HG03571 (cell line): ENCODE measurements around the gene COL6A2.

Experiments used
- ATAC-seq: cut with Tn5 transposase; IDR thresholded peaks from one replicate; pipeline ENCODE4 v1.9.1; 2021; ENCODE audit not compliant: unreplicated experiment

COL6A2 gene

GRCh38 chr21:46151989-46152926 lies 54.3 kb downstream of the COL6A2 start:
- ATAC-seq, result no peak

GRCh38 chr21:46152927-46153246 lies 55.0 kb downstream of the COL6A2 start:
- ATAC-seq, result no peak

- no peak for ATAC-seq
These were observed 55.6 kb downstream of the COL6A2 start for GRCh38 chr21:46153247-46154154.

- ATAC-seq, result no peak
These were observed 56.4 kb downstream of the COL6A2 start for GRCh38 chr21:46154155-46154954.

- no peak for ATAC-seq
These were observed 57.1 kb downstream of the COL6A2 start for GRCh38 chr21:46154955-46155513.

DNA sequence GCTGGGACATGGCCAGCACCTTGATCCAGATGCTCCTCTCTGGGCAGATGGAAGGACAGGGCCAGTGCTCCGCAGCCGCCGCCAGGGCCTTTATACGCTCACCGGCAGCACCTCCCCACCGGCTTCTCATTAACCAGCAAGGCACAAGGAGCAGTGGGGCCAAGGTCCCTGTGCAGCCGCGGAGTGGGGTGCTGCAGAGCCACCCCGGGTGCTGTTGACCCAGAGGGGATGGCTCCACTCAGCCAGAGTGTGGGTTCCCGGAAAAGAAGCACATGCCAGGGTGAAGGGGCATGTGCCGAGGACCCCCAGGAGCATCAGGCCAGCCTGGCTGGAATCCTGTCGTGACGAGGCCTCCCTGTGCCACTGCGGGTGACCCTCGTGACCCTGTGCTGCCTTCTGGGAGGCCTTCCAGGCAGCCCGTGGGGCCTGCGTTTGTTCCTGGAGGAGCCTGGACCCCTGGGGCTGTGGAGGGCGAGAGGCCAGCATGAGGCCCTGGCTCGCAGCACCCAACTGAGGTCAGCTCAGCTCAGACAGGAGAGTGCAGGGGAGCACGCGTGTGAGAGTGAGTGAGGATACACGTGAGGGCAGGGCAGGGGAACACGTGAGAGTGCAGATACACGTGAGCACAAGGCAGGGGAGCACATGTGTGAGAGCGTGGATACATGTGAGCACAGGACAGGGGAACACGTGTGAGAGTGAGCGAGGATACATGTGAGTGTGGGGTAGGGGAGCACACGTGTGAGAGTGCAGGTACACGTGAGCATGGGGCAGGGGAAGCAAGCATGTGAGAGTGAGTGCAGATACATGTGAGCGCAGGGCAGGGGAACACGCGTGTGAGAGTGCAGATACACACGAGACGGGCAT lies 57.8 kb downstream of the COL6A2 start, which contains the start of gene FTCD:
Gene FTCD, minus strand, starts transcription at position 66 of the 864 bp plus-strand sequence. Its CDS starts 56 bp downstream, at position 10.
- ATAC-seq, result no peak

- ATAC-seq, result no peak
These were observed 58.4 kb downstream of the COL6A2 start for GRCh38 chr21:46156378-46156645.

GRCh38 chr21:46156678-46157077 lies 58.8 kb downstream of the COL6A2 start:
- ATAC-seq, result no peak

DNA sequence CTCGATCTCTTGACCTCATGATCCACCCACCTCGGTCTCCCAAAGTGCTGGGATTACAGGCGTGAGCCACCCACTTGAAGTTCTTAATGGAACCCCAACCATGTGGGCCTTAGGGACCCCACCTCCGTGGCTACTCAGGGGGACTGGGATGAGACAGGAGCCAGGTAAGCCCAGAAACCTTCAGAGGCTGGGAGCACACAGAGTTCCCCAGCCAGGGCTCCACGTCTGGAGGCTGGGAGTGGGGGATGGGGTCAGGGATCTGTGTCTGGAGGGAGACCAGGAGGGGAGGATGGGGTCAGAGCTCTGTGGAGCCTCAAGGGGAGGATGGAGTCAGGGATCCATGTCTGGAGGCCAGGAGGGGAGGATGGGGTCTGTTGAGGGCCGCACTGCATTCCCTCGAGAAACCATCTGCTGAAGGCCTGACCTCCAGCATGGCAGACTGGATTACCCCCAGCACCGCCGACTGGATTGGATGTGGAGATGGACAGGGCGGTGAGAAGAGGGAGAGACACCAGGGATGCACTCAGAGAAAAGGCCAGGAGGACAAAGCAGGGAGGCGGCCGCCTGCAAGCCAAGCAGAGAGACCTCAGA lies 59.6 kb downstream of the COL6A2 start:
- no peak for ATAC-seq

DNA sequence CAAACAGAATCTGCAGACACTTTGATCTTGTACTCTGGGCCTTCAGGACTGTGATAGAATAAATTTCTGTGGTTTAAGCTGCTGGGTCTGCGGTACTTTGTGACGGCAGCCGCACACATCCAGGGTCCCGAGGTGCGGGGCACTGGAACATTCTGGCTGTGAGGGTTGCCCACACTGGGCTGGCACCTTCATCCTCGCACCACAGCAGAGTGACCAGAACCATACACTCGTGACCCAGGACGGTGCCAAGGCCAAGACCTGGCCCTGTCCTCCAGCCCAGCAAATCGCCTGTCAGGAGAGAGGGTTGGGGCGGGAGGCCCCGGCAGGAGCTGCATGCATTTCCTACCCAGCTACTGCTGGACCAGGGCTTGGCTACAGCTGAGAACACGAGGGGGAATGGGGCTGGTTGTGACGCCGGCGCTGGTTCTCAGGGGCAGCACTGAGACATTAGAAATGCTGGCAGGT lies 60.1 kb downstream of the COL6A2 start:
- ATAC-seq, result no peak

GRCh38 chr21:46158666-46159300 lies 60.9 kb downstream of the COL6A2 start:
- no peak for ATAC-seq

GRCh38 chr21:46159390-46159789 lies 61.5 kb downstream of the COL6A2 start:
- no peak for ATAC-seq

GRCh38 chr21:46159841-46160656 lies 62.1 kb downstream of the COL6A2 start:
- ATAC-seq, result no peak

- no peak for ATAC-seq
These were observed 62.7 kb downstream of the COL6A2 start for GRCh38 chr21:46160657-46160906.

- ATAC-seq, result no peak
These were observed 63.2 kb downstream of the COL6A2 start for GRCh38 chr21:46160907-46161632.

- no peak for ATAC-seq
These were observed 64.0 kb downstream of the COL6A2 start for GRCh38 chr21:46161633-46162592.

DNA sequence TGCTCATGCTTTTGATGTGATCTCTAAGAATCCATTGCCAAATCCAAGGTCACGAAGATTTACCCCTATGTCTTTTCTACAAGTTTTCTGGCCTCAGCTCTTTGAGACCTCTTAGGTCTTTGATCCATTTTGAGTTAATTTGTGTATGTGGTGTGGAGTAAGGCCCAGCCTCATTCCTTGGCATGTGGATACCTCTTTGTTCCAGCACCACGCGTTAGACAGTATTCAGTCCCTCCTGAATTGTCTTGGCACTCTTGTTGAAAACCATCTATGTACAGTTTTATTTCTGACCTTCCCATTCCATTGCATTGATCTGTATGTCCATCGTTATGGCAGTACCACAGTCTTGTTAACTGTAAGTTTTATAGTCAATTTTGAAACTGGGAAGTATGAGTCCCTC lies 65.5 kb downstream of the COL6A2 start:
- no peak for ATAC-seq
